GM18507 (cell line): ENCODE results near the gene TMEM120B.

Source experiments
- DNase-seq: peaks from one replicate; pipeline ENCODE4 v3.0.0; 2011; ENCODE audit warnings: low read depth; ENCODE audit not compliant: insufficient read length; ENCODE audit errors: extremely low spot score
- FAIRE-seq: peaks from 2 replicates; lab custom pipeline; 2011; peaks lifted over from hg19 to GRCh38; lab: Jason Lieb, UNC

TMEM120B gene

GRCh38 chr12:121810234-121810817 lies 97.8 kb downstream of the TMEM120B start:
- FAIRE-seq (no peak), DNase-seq (no peak)

GRCh38 chr12:121810833-121811433 lies 98.4 kb downstream of the TMEM120B start:
- no peak for FAIRE-seq

GRCh38 chr12:121811434-121812319 lies 99.1 kb downstream of the TMEM120B start:
- DNase-seq: peak; percentile 85
- FAIRE-seq: peak; percentile 53

More at GRCh38 chr12:121810833-121811433, 98.4 kb downstream of the TMEM120B start:
- DNase-seq: no peak

GRCh38 chr12:121812320-121812871 lies 99.8 kb downstream of the TMEM120B start:
- no peak for DNase-seq
- no peak for FAIRE-seq

- no peak for DNase-seq
- FAIRE-seq: no peak
Measured at GRCh38 chr12:121812921-121813896, 100.7 kb downstream of the TMEM120B start.

- no peak for FAIRE-seq
- no peak for DNase-seq
Measured at GRCh38 chr12:121813951-121814350, 101.4 kb downstream of the TMEM120B start.

- no peak for FAIRE-seq
Measured at GRCh38 chr12:121814429-121815119, 102.0 kb downstream of the TMEM120B start.

GRCh38 chr12:121815263-121815662 lies 102.7 kb downstream of the TMEM120B start:
- FAIRE-seq (no peak), DNase-seq (no peak)

More at GRCh38 chr12:121814429-121815119, 102.0 kb downstream of the TMEM120B start:
- DNase-seq: no peak

- FAIRE-seq: no peak
- DNase-seq: no peak
Measured at GRCh38 chr12:121816925-121817647, 104.5 kb downstream of the TMEM120B start.

GRCh38 chr12:121817648-121818043 lies 105.1 kb downstream of the TMEM120B start:
- DNase-seq (no peak), FAIRE-seq (no peak)

- no peak for FAIRE-seq
- no peak for DNase-seq
Measured at GRCh38 chr12:121819212-121819949, 106.8 kb downstream of the TMEM120B start.

GRCh38 chr12:121820056-121820455 lies 107.5 kb downstream of the TMEM120B start:
- FAIRE-seq (no peak), DNase-seq (no peak)

- FAIRE-seq (no peak), DNase-seq (no peak)
Measured at GRCh38 chr12:121822393-121823100, 110.0 kb downstream of the TMEM120B start.

- FAIRE-seq (no peak), DNase-seq (no peak)
Measured at GRCh38 chr12:121823101-121823726, 110.7 kb downstream of the TMEM120B start.

GRCh38 chr12:121823727-121824115 lies 111.2 kb downstream of the TMEM120B start:
- FAIRE-seq (no peak), DNase-seq (no peak)

- FAIRE-seq: no peak
- no peak for DNase-seq
Measured at GRCh38 chr12:121825041-121825523, 112.5 kb downstream of the TMEM120B start.
